NCI-H510A (cell line): Measurements from ENCODE around the gene ADORA2B.
"Not testable (repeated sequence)": the region's sequence is repeated elsewhere in the genome, so short reads cannot be mapped to it uniquely, and the experiment has no call there.

Source experiments
- DNase-seq: peaks from one replicate; lab custom pipeline; 2025; lab: John Stamatoyannopoulos, UW

Gene ADORA2B

DNA sequence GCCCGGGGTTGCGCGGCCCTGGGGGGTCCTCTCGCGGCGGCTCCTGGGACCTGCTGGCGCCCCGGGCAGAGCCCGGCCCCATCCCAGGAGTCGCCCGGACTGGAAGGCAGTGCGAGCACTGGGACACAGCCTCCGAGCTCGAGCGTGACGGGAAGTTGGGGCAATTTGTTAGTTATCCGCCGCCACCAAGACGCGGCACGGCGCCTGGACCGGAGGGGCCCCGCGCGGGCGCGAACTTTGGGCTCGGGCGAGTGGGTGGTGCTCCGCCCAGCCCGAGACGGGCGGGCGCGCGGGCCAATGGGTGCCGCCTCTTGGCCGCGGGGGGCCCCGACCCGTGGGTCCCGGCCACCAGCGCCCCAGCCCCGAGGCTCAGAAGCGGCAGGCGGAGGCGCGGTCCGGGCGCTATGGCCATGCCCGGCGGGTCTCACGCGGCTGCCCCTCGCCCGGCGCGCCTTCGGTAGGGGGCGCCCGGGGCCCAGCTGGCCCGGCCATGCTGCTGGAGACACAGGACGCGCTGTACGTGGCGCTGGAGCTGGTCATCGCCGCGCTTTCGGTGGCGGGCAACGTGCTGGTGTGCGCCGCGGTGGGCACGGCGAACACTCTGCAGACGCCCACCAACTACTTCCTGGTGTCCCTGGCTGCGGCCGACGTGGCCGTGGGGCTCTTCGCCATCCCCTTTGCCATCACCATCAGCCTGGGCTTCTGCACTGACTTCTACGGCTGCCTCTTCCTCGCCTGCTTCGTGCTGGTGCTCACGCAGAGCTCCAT lies at the start of gene ADORA2B:
ADORA2B (plus strand) TSS at position 372 of the 768 bp plus-strand sequence; CDS start at position 491, 119 bp downstream.
- DNase-seq: peak; percentile 53

DNA sequence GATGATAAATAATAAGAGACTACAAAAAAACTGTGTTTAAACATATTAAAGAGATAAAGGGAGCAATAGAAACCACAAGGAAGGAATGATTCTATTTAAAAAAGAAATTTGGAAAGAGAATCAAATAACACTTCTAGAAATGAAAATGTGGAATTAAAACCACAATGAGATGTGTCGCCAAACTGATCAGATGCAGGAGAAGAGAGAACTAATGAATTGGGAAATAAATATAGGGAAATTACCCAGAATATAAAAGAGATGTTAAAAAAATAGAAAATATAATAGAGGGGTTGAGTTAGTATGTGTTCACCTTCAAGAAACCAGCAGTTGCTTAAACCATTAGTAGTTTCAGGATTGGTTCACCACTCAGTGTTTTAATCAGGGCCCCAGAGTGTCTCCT lies 48.7 kb upstream of the ADORA2B start:
- no peak for DNase-seq

DNA sequence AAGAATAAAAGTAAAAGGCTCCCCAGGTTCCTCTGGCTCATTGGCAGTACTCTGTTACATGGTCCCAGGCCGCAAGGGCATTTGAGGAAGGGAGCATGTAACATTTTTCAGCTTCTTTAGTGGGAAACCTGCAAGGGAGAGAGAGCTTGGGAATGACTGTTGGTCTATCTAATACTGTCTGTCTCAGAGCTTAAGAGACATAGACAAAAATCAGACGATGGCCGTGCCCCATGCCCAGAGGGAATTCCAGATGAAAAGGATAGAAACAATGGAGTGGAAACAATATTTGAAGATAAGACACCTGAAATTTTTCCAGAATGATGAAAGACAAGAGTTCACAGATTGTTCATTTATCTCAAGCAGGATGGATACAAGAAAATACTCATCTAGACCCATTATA lies 48.1 kb upstream of the ADORA2B start:
- DNase-seq: no peak

DNA sequence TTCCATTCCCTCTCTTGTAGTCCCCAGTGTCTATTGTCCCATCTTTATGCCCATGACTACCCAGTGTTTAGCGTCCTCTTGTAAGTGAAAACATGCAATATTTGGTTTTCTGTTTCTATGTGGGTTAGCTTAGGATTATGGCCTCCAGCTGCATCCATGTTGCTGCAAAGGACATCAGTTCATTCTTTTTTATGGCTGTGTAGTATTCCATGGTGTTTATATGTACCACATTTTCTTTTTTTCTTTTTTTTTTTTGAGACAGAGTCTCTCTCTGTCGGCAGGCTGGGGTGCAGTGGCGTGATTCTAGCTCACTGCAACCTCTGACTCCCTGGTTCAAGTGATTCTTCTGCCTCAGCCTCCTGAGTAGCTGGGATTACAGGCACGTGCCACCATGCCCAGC lies 45.3 kb upstream of the ADORA2B start:
- not testable (repeated sequence) for DNase-seq

DNA sequence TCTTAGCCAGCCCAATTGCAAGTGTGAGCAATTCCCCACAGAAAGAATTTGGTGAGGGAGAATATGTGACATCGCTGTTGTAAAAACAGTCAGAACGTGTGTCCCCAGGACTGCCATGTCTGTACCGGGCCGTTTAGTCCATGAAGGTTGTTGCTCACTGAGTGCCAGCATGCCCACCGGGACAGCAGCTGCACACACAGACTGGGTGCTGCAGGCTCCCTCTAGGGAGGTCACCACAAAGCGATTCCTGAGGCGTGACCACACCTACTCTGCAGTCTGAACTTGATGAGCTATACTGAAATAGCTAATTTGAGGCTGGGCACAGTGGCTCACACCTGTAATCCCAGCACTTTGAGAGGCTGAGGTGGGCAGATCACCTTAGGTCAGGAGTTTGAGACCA lies 44.1 kb upstream of the ADORA2B start:
- no peak for DNase-seq

DNA sequence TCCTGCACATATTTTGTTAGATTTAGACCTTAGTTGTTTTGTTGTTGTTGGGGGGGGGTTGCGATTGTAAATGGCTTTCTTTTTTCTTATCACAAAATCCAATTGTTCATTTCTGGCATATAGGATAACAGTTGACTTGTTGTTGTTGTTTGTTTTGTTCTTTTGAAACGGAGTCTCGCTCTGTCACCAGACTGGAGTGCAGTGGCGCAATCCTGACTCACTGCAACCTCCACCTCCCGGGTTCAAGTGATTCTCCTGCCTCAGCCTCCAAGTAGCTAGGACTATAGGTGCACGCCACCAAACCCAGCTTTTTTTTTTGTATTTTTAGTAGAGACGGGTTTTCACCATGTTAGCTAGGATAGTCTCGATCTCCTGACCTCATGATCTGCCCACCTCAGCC lies 39.7 kb upstream of the ADORA2B start:
- DNase-seq: not testable (repeated sequence)

DNA sequence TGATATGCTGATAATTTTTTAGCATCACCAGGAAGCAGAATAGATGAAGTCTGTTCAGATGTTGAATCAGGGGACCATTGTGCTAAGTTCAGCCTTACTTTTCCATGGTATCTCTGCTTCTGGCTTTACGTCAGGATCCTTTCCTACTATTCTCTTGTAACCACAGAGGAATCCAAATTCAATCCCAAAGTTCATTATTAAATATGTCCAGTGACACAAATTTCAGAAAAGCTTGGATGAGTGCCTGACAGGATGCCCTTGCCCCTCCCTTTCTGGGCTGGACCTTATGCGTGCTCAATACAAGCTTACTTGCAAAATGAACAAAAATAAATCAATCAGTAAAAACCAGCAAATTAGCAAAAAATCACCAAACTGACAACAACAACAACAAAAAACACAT lies 37.6 kb upstream of the ADORA2B start:
- DNase-seq: no peak

DNA sequence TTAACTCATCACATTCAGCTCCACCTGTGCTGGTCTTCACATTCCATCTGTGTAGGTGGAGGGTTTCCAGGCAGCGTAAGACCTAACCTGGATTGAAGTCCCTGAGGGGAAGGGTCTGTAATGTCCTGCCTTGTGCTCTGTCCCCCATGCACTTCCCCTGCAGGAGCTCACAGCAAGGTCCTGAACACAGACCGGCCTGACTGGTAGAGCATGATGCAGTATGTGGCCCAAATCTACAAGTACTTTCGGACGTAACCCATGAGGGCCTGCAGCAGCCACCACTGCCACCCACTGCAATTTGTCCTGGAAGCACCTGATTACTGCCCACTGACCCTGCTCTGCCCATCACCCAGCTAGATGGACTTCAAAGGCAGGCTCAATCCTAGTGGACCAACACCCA lies 36.6 kb upstream of the ADORA2B start:
- DNase-seq: no peak

DNA sequence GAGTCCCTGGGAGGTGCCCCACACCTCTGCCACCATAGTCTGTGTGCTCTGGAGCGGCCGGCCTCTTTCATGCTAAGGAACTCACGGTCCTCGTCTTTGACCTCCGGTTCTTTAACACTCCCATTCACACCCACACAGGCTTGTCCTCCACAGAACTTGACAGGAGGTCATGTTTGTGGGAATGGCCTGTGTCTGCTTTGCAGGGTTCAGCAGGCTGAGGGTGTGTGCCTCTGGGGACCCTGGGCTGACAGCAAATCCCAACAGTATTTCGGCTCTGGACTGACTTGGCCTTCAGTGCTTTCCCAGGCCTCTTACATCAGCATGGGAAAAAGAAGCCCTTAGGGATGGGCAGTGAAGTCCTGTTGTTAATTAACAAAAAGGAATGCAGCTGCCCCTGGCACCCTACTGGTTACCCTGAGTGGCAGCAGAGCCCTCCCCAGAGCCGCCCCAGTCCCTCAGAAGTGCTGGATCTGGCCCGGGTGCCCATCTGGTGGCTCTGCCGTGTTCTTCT lies 35.4 kb upstream of the ADORA2B start:
- no peak for DNase-seq

DNA sequence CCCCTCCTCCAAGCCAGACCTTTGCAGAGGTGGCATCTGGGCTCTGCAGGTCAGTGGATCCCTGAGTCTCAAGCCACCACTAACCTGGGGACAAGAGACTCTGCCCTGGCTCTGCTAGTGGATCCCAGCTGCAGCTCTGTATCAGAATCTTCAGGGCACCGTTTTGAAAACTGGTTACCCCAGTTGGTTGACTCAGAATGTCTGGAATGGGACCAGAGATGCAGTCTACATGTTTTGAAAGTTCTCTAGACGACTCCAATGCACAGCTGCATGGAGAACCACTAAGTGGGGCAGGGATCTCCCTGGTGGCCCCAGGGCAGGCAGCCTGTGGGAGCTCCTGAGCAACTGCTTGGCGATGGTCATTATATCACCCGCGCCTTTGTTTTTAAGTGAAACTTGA lies 34.1 kb upstream of the ADORA2B start:
- no peak for DNase-seq

DNA sequence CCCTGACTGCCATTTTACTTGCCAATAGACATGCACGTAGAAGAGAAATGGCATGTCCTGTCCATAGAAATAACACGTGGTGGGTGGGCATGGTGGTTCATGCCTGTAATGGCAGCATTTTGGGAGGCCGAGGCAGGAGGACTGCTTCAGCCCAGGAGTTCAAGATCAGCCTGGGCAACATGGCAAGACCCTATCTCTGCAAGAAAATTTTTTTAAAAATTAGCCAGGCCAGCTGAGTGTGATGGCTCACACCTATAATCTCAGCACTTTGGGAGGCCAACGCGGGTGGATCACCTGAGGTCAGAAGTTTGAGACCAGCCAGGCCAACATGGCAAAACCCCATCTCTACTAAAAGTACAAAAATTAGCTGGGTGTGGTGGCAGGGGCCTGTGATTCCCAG lies 33.2 kb upstream of the ADORA2B start:
- not testable (repeated sequence) for DNase-seq

DNA sequence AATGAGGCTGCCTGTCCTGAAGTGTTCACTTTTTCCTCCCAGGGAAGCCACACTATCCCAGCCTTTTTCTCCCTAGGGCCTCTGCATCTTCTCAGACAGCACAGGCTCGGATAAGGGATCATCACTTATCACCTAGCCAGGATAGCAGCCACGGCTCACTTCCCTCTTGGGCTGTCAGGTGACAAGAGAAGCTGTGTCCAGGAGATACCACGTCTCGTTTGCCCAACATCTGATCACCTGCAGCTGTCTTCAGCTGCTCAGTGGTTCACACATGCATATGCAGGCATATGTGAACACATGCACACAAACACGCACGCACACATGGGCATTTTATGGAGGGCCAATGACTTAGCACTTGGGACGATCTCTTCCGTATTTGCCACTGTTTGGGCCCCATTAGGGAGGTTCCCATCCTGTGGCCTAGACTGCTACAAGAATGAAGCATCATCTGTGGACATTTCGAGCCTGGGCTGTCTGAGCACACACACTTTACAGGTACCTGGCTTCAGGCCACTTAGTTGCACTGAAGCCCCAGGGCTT lies 32.4 kb upstream of the ADORA2B start:
- DNase-seq: no peak

DNA sequence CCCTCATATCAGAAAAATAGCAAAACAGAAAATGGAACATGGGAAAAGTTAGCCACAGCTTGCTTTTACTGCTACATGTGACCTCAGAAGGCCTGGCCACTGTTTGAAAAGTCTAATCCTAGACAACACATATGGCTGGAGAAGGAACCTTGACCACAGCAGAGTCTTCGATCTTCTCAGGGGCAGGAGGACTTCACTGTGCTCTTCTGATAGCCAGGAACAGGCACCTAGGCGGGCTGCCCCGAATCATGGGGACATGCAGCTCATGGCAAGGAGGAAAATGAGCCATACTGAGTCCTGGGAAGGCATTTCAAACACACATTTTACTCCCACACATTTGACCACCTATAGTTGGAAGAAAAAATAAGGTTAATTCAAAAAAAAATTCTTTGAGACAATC lies 31.1 kb upstream of the ADORA2B start:
- no peak for DNase-seq

DNA sequence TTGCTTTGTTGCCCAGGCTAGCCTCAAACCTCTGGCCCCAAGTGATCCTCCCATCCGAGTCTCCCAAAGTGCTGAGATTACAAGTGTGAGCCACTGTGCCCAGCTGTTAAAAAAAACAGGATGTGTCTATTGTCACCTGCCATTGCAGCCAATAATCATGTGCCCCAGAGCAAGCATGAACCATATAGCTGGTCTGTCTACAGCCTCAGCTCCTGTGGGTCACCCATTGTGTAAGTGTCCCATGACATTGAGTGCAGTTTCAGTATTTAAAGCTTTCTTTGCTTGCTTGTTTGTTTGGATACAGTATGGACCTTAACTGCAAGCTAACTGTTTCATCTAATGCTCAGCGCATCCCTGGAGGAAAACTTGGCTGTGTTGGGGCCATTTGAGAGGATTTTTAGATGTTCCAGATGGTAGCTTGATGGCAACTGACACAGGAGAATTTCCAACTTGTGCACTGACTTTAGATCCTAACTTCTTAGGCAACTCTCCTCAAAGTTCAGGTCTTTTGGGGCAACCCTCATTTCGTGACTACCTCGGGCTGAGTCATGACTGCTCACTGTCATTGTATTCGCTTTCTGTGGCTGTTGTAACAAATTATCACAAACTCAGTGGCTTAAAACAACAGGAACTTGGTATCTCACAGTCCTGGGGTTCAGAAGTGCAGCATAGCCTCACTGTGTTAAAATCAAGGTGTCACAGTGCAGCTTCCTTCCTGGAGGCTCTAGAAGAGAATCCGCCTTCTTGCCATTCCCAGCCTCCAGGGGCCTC lies 30.3 kb upstream of the ADORA2B start:
- no peak for DNase-seq

DNA sequence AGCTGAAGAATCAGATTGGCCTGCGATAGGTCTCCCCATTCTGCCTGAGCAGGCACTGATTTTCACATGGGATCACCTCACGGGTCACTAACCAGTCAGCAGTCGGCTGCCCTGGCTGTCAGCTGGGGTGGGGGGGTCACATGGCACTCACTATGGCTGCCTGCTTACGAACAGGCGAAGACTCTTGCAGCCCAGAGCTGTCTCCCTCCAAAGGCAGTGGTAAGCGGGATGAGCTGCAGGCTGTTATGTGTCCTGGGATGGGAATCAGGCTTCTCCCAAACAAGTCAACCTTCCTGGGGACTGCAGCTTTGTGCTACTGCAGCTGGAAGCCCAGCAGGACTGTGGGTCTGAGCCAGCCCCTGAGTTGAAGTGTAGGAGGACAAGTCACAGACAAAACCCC lies 29.0 kb upstream of the ADORA2B start:
- DNase-seq: no peak

DNA sequence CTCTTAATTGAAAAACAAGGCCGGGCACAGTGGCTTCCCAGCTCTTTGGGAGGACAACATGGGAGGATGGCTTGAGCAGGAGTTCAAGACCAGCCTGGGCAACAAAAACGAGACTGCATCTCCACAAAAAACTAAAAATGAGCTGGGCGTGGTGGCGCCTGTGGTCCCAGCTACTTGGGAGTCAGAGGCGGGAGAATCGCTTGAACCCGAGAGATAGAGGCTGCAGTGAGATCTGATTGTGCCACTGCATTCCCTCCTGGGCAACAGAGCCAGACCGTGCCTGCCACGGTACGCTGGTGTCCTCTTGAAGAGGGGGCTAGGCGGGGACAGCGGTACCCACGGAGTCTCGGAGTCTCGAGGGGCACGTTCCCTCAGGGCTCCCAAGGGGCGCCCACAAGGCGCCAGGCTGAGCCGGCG lies 27.9 kb upstream of the ADORA2B start:
- no peak for DNase-seq

DNA sequence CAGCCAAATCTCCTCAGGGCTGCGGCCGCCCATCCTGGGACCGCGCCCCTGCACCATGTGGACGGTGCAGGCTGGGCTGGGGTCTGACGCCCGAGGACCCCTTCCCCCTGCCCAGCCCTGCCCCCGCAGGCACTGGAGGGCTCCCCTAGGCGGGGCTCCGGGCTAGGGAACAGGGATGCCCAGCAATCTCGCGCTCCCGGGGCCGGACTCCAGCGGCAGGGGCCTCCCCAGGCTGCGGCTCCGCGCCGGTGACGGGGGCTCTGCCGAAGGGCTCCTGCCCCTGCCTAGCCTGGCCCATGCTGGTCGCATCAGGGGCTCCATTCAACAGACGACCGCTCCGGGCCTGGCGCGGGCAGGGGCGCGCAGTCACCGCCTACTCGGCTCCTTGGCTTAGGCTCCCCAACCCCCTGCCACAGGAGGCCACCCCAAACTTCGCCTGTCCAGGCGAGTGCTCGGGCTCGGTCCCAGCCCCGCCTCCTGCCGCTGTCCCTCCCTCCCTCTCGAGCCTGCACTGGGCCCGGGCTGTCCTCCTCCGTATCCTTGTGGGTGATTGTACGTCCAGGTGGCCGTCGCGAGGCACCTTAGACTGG lies 27.4 kb upstream of the ADORA2B start:
- DNase-seq: no peak

DNA sequence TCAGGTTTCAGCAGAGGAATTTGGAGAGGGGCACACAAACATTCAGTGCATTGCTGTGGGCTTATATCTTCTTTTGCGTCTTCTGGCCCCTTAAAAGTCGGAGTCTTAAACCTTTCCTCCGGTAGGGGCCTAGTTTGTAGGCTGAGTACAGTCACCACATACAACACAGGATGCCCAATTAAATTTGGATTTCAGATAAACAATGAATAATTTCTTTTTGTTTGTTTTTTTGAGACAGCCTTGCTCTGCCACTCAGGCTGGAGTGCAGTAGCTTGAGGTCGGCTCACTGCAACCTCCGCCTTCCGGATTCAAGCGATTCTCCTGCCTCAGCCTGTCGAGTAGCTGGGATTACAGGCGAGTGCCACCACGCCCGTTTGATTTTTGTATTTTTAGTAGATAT lies 26.7 kb upstream of the ADORA2B start:
- DNase-seq: no peak

DNA sequence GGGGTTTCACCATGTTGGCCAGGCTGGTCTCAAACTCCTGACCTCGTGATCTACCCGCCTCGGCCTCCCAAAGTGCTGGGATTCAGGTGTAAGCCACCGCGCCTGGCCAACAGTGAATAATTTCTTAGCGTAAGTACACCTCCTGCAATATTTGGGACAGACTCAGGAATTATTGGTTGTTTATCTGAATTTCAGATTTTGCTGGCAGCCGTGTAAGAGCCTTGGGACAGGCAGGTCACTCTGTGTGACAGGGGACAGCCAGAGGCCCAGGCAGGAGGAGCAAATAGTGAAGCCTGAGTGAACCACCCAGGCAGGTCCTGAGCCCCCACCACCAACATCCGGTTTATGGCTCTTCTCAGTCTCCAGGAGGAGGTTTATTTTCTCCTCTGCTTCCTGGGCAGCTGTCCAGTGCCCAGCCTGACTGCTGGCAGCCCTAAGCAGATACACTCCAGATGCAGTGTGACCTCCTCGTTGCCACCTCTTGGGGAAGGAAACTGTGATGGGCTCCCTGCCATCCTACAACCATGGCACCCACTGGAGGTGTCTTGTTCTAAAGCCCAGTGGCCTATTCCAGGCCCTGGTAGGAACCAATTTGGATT lies 26.2 kb upstream of the ADORA2B start:
- no peak for DNase-seq

DNA sequence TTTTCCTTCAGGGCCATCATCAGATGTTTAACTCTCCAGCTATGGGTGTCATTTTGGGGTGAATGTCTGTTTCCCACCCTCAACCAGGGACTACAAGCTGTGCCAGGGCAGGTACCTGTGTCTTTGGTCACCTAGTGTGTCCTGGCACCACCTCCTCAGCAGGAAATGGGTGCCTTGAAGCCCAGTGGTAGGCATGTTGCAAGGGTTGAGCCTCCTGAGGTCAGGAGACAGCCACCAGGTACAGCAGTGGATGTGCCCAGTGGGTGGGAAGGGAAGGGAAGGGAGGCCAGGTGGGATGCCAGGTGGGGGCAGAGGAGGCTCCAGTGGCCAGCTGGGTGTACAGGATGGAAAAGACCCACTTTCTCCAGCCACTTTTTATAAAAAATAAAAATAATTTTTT lies 25.5 kb upstream of the ADORA2B start:
- DNase-seq: no peak

DNA sequence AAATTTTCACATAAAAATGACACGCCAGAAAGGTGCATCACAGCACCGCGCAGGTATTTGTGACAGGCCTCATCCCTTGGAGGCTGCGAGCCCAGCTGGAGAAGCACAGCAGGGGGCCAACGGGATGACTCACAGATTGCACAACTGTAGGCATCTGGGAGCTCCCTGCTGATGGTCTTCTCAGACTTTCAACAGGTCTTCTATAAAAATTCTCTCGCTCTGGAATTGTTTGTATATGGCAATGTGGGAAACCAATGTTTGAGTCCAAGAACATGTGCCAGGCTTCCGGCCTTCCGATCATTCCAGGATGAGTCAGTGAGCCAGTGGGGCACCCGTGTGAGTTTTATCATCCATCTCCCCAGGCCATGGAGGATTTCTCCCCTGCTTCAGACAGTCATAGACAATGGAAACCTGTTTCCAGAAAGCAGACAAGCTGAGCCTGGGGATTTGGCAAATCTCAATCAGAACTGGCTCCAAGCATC lies 24.1 kb upstream of the ADORA2B start:
- DNase-seq: no peak

DNA sequence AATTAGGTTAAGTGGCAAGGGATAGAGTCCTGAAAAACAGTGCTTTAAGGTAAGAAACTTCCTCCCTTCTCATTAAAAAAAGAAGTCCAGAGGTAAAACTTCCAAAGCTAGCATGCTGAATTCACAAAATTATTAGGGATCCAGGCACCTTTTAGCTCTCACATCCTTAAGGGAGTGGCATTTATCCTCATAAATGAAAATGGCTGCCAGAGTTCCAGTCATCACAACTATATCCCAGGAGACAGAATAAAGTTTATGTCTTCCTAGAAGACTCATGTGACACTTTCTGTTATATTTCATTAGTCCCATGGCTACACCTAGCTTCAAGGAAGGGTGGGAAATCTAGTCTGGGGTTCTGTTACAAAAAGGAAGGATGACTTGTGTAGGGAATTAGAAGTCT lies 23.3 kb upstream of the ADORA2B start:
- DNase-seq: no peak
